22Rv1 (cell line): Measurements from ENCODE around the gene PLCB4.
A peak's percentile ranks its signal among the peaks of the same experiment; 100 is the strongest.

Experiments used
- H3K27ac ChIP-seq: fragments of 450-650 bp; 2 replicates; pipeline ENCODE4 v1.5.1; 2017
- CTCF ChIP-seq: fragments of 450-650 bp; IDR thresholded peaks from 2 replicates; pipeline ENCODE4 v1.5.1; 2017; ENCODE audit warnings: mild to moderate bottlenecking
- ZFX ChIP-seq: fragments of 450-650 bp; IDR thresholded peaks from 2 replicates; pipeline ENCODE4 v1.6.1; 2017; ENCODE audit warnings: antibody characterized with exemption, borderline replicate concordance

The PLCB4 gene

GRCh38 chr20:9440892-9441291 is 372.0 kb downstream of the PLCB4 start:
- no peak overlapping the region for H3K27ac ChIP-seq
- no peak for TF ChIP-seq ZFX
- TF ChIP-seq CTCF = no peak

- TF ChIP-seq CTCF (no peak), ZFX (no peak)
- peak overlapping the region; percentile 65 for H3K27ac ChIP-seq
Observed at GRCh38 chr20:9441948-9442347, 373.1 kb downstream of the PLCB4 start.

GRCh38 chr20:9442858-9443257 is 374.0 kb downstream of the PLCB4 start:
- H3K27ac ChIP-seq = peak overlapping the region; percentile 65
- TF ChIP-seq ZFX (no peak), CTCF (no peak)

GRCh38 chr20:9444921-9445320 is 376.0 kb downstream of the PLCB4 start:
- H3K27ac ChIP-seq = no peak overlapping the region
- TF ChIP-seq CTCF (no peak), ZFX (no peak)

DNA sequence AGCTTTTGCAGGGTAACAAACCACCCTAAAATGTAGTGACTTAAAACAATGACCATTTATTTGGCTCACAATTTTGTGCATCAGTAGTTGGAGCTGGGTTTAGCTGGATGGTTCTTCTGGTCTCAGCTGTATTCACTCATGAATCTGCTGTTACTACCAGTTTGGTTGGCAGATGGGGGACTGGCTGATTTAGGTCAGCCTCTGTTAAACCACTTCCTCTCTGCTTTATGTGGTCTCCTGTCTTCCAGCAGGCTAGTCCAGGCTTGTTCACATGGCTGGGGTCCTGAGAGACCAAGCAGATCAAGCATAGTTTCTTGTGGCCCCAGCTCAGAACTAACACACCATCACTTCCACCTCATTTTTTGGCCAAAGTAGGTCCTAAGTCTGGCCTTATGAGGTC is 378.3 kb downstream of the PLCB4 start:
- no peak overlapping the region for H3K27ac ChIP-seq
- TF ChIP-seq CTCF = no peak
- no peak for TF ChIP-seq ZFX

GRCh38 chr20:9453201-9453600 is 384.3 kb downstream of the PLCB4 start:
- H3K27ac ChIP-seq = no peak overlapping the region
- TF ChIP-seq CTCF (no peak), ZFX (no peak)

- TF ChIP-seq CTCF (no peak), ZFX (no peak)
- no peak overlapping the region for H3K27ac ChIP-seq
Observed at GRCh38 chr20:9454791-9455190, 385.9 kb downstream of the PLCB4 start.
